ENCODE measurements around the gene CHCHD6.

Gene CHCHD6

GRCh38 chr3:126867190-126867862 lies 163.3 kb downstream of the CHCHD6 start:
- no peak for DNase-seq

GRCh38 chr3:126867863-126868200 lies 163.8 kb downstream of the CHCHD6 start:
- no peak for DNase-seq

- no peak for DNase-seq
These were observed 166.7 kb downstream of the CHCHD6 start for GRCh38 chr3:126870608-126871210.

- DNase-seq: no peak
These were observed 168.8 kb downstream of the CHCHD6 start for GRCh38 chr3:126872701-126873342.

- DNase-seq: no peak
These were observed 169.4 kb downstream of the CHCHD6 start for GRCh38 chr3:126873416-126873815.

- no peak for DNase-seq
These were observed 174.6 kb downstream of the CHCHD6 start for GRCh38 chr3:126878664-126879063.

- no peak for DNase-seq
These were observed 176.9 kb downstream of the CHCHD6 start for GRCh38 chr3:126880901-126881300.

- no peak for DNase-seq
These were observed 177.8 kb downstream of the CHCHD6 start for GRCh38 chr3:126881861-126882260.

- DNase-seq: no peak
These were observed 179.2 kb downstream of the CHCHD6 start for GRCh38 chr3:126883241-126883640.

- no peak for DNase-seq
These were observed 181.4 kb downstream of the CHCHD6 start for GRCh38 chr3:126885425-126885824.

- DNase-seq: no peak
These were observed 182.2 kb downstream of the CHCHD6 start for GRCh38 chr3:126886217-126886616.

GRCh38 chr3:126887686-126888085 lies 183.6 kb downstream of the CHCHD6 start:
- DNase-seq: no peak

- DNase-seq: no peak
These were observed 184.2 kb downstream of the CHCHD6 start for GRCh38 chr3:126888186-126888760.

- DNase-seq: no peak
These were observed 185.5 kb downstream of the CHCHD6 start for GRCh38 chr3:126889276-126890201.

GRCh38 chr3:126891141-126891540 lies 187.1 kb downstream of the CHCHD6 start:
- DNase-seq: no peak

GRCh38 chr3:126891791-126892190 lies 187.8 kb downstream of the CHCHD6 start:
- no peak for DNase-seq

- DNase-seq: no peak
These were observed 189.6 kb downstream of the CHCHD6 start for GRCh38 chr3:126893651-126894050.

- DNase-seq: no peak
These were observed 190.4 kb downstream of the CHCHD6 start for GRCh38 chr3:126894475-126894874.

- no peak for DNase-seq
These were observed 191.4 kb downstream of the CHCHD6 start for GRCh38 chr3:126895178-126896066.

GRCh38 chr3:126896067-126896441 lies 192.0 kb downstream of the CHCHD6 start:
- DNase-seq: no peak

GRCh38 chr3:126896968-126897367 lies 192.9 kb downstream of the CHCHD6 start:
- DNase-seq: no peak

GRCh38 chr3:126897943-126898342 lies 193.9 kb downstream of the CHCHD6 start:
- no peak for DNase-seq

Data from stimulated activated CD4-positive, alpha-beta T cell treated with anti-CD3 and anti-CD28 coated beads, Interleukin-2, amount 100 ng/mL, for 48 hours (primary cell).